ENCODE measurements around the gene DNAAF5.

DNAAF5 gene

GRCh38 chr7:729140-730000, 2.9 kb downstream of the DNAAF5 start:
- ATAC-seq (replicated peaks) (no peak), DNase-seq (no peak)
- peak overlapping the region in 1 of 2 donors; percentile 86 for H3K4me3 Mint-ChIP-seq
- no peaks in the 10 kb centered on the region for H3K27me3 Mint-ChIP-seq
- peak overlapping the region in 1 of 2 donors; percentile 44 for H3K27ac Mint-ChIP-seq
- H3K36me3 Mint-ChIP-seq (ENCODE audit: insufficient read depth) = no peaks in the 10 kb centered on the region
- H3K9me3 Mint-ChIP-seq = no peaks in the 10 kb centered on the region
- peaks cover 15 to 20% of the 10 kb centered on the region in 2 donors for H3K4me1 Mint-ChIP-seq (ENCODE audit: low read depth in 2 of 2)

GRCh38 chr7:730501-731439, 4.3 kb downstream of the DNAAF5 start:
- DNase-seq (no peak), ATAC-seq (replicated peaks) (no peak)
- Mint-ChIP-seq H3K4me1 (ENCODE audit: low read depth in 2 of 2) (peaks cover 13 to 19% of the 10 kb centered on the region in 2 donors), H3K4me3 (no peak overlapping the region), H3K27ac (no peak overlapping the region), H3K9me3 (no peaks in the 10 kb centered on the region), H3K27me3 (no peaks in the 10 kb centered on the region), H3K36me3 (ENCODE audit: insufficient read depth) (no peaks in the 10 kb centered on the region)

GRCh38 chr7:731440-732085, 5.1 kb downstream of the DNAAF5 start:
- Mint-ChIP-seq H3K4me1 (ENCODE audit: low read depth in 2 of 2) (peaks cover 9 to 15% of the 10 kb centered on the region in 2 donors), H3K27ac (no peak overlapping the region), H3K36me3 (ENCODE audit: insufficient read depth) (no peaks in the 10 kb centered on the region), H3K4me3 (no peak overlapping the region), H3K9me3 (no peaks in the 10 kb centered on the region), H3K27me3 (no peaks in the 10 kb centered on the region)
- DNase-seq (no peak), ATAC-seq (replicated peaks) (no peak)

- Mint-ChIP-seq H3K4me1 (ENCODE audit: low read depth in 2 of 2) (peaks cover 9 to 15% of the 10 kb centered on the region in 2 donors), H3K27ac (no peak overlapping the region), H3K27me3 (no peaks in the 10 kb centered on the region), H3K36me3 (ENCODE audit: insufficient read depth) (no peaks in the 10 kb centered on the region), H3K9me3 (no peaks in the 10 kb centered on the region), H3K4me3 (no peak overlapping the region)
- ATAC-seq (replicated peaks) (no peak), DNase-seq (no peak)
Measured at GRCh38 chr7:732094-732541, 5.6 kb downstream of the DNAAF5 start.

- H3K36me3 Mint-ChIP-seq (ENCODE audit: insufficient read depth) = no peaks in the 10 kb centered on the region
- ATAC-seq (replicated peaks) = no peak
- no peaks in the 10 kb centered on the region for H3K9me3 Mint-ChIP-seq
- H3K27me3 Mint-ChIP-seq = no peaks in the 10 kb centered on the region
- H3K4me3 Mint-ChIP-seq = no peak overlapping the region
- no peak for DNase-seq
- no peak overlapping the region for H3K27ac Mint-ChIP-seq
- peaks cover 11 to 13% of the 10 kb centered on the region in 2 donors for H3K4me1 Mint-ChIP-seq (ENCODE audit: low read depth in 2 of 2)
Measured at GRCh38 chr7:732556-732955, 6.1 kb downstream of the DNAAF5 start.

GRCh38 chr7:734214-734613, 7.7 kb downstream of the DNAAF5 start:
- Mint-ChIP-seq H3K36me3 (ENCODE audit: insufficient read depth) (no peaks in the 10 kb centered on the region), H3K9me3 (no peaks in the 10 kb centered on the region), H3K4me1 (ENCODE audit: low read depth in 2 of 2) (peaks cover 4 to 10% of the 10 kb centered on the region in 2 donors), H3K4me3 (no peak overlapping the region), H3K27ac (no peak overlapping the region), H3K27me3 (no peaks in the 10 kb centered on the region)
- no peak for ATAC-seq (replicated peaks)
- DNase-seq = no peak

GRCh38 chr7:734808-735207, 8.3 kb downstream of the DNAAF5 start:
- Mint-ChIP-seq H3K36me3 (ENCODE audit: insufficient read depth) (no peaks in the 10 kb centered on the region), H3K4me3 (no peak overlapping the region), H3K27ac (no peak overlapping the region), H3K27me3 (no peaks in the 10 kb centered on the region), H3K9me3 (no peaks in the 10 kb centered on the region), H3K4me1 (ENCODE audit: low read depth in 2 of 2) (peaks cover 4 to 10% of the 10 kb centered on the region in 2 donors)
- DNase-seq (no peak), ATAC-seq (replicated peaks) (no peak)

GRCh38 chr7:738241-738640, 11.7 kb downstream of the DNAAF5 start:
- Mint-ChIP-seq H3K27me3 (no peaks in the 10 kb centered on the region), H3K4me1 (ENCODE audit: low read depth in 2 of 2) (peaks cover 4 to 5% of the 10 kb centered on the region in 2 donors), H3K27ac (no peak overlapping the region), H3K9me3 (no peaks in the 10 kb centered on the region), H3K36me3 (ENCODE audit: insufficient read depth) (peaks cover 12% of the 10 kb centered on the region), H3K4me3 (no peak overlapping the region)
- ATAC-seq (replicated peaks) (no peak), DNase-seq (no peak)

GRCh38 chr7:738723-739454, 12.4 kb downstream of the DNAAF5 start:
- Mint-ChIP-seq H3K27ac (no peak overlapping the region), H3K27me3 (no peaks in the 10 kb centered on the region), H3K4me1 (ENCODE audit: low read depth in 2 of 2) (peaks cover 4 to 5% of the 10 kb centered on the region in 2 donors), H3K9me3 (no peaks in the 10 kb centered on the region), H3K36me3 (ENCODE audit: insufficient read depth) (peaks cover 12% of the 10 kb centered on the region), H3K4me3 (no peak overlapping the region)
- ATAC-seq (replicated peaks) (no peak), DNase-seq (no peak)

GRCh38 chr7:739455-739982, 13.0 kb downstream of the DNAAF5 start:
- no peaks in the 10 kb centered on the region for H3K9me3 Mint-ChIP-seq
- peaks cover 12% of the 10 kb centered on the region for H3K36me3 Mint-ChIP-seq (ENCODE audit: insufficient read depth)
- no peak overlapping the region for H3K4me3 Mint-ChIP-seq
- no peaks in the 10 kb centered on the region for H3K27me3 Mint-ChIP-seq
- H3K27ac Mint-ChIP-seq = no peak overlapping the region
- ATAC-seq (replicated peaks) (no peak), DNase-seq (no peak)
- H3K4me1 Mint-ChIP-seq (ENCODE audit: low read depth in 2 of 2) = peaks cover 4 to 5% of the 10 kb centered on the region in 2 donors

- Mint-ChIP-seq H3K4me1 (ENCODE audit: low read depth in 2 of 2) (peaks cover 4 to 5% of the 10 kb centered on the region in 2 donors), H3K27me3 (no peaks in the 10 kb centered on the region), H3K4me3 (no peak overlapping the region), H3K27ac (peak overlapping the region in 1 of 2 donors; percentile 80), H3K36me3 (ENCODE audit: insufficient read depth) (peaks cover 15% of the 10 kb centered on the region), H3K9me3 (no peaks in the 10 kb centered on the region)
- DNase-seq (no peak), ATAC-seq (replicated peaks) (no peak)
Measured at GRCh38 chr7:739983-740942, 13.8 kb downstream of the DNAAF5 start.

Data from effector memory CD8-positive, alpha-beta T cell (primary cell).